ENCODE data around the gene ABCA9.
"Not testable (repeated sequence)": the region's sequence is repeated elsewhere in the genome, so short reads cannot be mapped to it uniquely, and the experiment has no call there.

GRCh38 chr17:69073392-69073791 lies 12.7 kb upstream of the ABCA9 start:
- TF ChIP-seq CTCF (IDR thresholded peaks at IDR 0.05; ENCODE audit: low read depth, low read length); EZH2phosphoT487 (IDR thresholded peaks at IDR 0.05; ENCODE audit: low read depth): not testable (repeated sequence)

Data from OCI-LY3 (cell line).